Fibroblast of skin of left quadriceps (primary cell): ENCODE data around the gene LRRC4C.

ENCODE experiments used
- DNase-seq, 2 experiments: peaks; one replicate each; pipeline ENCODE4 v3.0.0-alpha.2; 2013; ENCODE audit warnings: low read depth in 2 of 2

LRRC4C gene

DNA sequence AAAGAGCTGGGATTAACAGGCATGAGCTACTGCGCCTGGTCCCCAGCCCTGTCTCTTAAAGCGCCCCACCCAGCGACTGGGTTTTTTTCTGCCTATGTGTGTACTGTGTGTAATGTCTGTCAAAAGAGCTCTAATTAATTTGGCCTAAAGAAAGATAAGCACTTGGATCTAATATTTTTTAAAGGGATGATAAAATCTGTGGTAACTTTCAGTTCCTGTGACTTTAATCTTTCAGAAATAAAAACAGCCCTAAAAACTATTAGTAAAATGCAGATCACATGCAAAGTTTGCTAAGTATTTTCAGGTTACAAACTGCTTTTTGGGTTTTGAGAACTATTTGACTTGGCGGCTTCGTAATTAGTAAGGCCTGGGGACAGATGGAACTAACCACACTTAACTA lies 1358.7 kb downstream of the LRRC4C start:
- no peak for DNase-seq

DNA sequence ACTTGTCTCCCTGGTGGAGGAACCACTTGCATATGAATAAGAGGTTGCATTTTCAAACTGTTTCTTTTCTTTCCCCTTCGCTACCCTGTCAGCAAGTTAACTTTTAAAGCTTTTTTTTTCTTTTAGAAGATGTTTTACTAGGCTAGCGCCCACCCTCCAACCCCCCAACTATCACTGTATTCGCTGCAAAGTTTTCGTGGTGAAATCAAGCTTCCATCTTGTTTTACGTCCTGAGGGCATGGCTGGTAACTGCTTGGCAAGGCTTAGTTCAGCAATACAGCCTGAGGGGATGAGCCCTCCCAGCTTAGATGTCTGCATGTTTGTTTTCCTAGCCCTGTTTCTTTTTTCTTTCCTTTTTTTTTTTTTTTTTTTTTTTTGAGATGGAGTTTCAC lies 1359.3 kb downstream of the LRRC4C start:
- DNase-seq, result no peak

DNA sequence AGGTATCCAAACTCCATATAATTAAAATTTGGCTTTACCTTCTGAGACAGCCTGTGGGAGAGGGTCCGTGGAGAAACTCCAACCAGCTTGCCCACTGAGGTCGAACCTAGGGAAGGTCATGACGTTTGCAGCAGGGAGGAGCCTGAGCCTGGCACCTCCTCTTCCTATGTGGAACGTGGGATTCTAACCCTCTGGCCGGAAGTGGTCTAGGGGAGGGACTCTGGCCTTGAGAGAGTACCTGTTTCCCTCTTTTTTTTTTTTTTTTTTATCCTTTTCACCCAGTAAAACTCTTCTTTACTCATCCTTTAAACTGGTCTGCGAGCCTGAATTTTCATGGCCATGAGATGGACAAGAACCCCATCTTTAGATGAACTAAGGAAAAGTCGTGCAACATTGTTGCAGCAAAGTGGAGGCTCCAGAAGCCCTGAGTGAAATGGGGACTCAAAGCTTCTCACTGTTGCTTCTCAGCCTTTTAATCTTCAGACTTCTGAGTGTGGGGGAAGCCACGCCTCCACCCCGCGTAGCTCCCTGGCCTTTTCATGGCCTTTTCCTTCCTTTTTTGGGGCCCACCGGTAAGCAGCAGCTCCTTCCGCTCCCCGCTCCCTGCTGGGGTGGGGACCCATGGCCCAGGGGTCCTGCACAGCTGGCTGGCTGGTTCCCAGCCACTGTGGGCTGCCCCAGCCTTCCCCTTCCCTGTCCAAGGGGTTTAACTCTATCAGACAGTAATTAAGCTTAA lies 1359.9 kb downstream of the LRRC4C start:
- no peak for DNase-seq

DNA sequence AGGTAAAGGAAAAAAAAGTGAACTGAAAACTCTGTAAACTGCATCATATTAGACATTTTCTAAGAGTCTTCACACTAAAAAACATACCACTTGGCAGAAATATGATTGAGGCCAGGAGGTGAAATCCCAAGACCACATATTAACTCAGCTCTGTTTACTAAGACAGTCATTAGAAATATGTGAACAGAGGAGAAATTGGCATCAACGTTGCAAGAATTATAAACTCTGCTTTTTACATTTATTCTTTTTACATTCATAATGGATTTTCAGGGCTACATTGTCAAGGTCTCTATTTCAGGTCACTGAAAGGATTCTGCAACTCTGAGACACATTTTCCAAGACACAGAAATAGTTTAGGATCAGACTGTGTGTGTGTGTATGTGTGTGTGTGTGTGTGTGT lies 1364.0 kb downstream of the LRRC4C start:
- no peak for DNase-seq

DNA sequence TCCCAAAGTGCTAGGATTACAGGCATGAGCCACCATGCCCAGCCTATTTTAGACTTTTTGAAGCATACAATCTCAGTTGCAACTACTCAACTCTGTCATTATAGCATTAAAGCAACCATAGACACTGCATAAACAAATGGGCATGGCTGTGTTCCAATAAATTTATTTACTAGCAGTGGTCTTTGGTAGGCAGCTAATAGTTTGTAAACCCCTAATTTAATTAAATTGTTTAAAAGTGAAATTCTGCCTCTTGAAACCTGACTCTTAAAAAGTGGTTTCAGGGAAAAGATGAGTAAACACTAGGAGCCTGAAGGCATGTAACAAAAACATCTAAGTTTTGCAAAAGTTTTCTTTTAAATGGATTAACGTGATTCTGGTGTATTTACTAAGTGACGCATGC lies 1364.5 kb downstream of the LRRC4C start:
- DNase-seq, result no peak

DNA sequence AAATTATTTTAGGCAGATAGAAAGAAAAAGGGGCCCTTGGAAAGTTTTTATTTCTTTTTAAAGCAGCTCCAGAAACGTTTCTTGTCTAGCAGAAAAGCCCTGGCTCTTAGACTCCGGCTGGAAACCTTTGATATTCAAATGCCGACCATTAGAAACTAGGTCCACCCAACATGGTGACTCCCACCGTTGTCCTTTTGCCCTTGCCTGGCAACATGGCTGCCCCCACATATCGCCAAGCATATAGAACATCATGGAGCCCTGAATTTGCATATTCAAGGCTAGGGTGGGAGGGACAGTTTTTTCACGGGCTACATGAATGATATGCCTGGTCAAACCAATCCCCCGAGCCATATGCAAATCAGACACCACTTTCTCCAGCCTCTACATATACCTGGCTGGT lies 1379.0 kb downstream of the LRRC4C start:
- DNase-seq, result no peak
